COLO668 (cell line): ENCODE data around the gene ZNF319.

Experiments used
- DNase-seq: peaks from one replicate; lab custom pipeline; 2025; ENCODE audit not compliant: unreplicated experiment; lab: John Stamatoyannopoulos, UW

ZNF319 gene

DNA sequence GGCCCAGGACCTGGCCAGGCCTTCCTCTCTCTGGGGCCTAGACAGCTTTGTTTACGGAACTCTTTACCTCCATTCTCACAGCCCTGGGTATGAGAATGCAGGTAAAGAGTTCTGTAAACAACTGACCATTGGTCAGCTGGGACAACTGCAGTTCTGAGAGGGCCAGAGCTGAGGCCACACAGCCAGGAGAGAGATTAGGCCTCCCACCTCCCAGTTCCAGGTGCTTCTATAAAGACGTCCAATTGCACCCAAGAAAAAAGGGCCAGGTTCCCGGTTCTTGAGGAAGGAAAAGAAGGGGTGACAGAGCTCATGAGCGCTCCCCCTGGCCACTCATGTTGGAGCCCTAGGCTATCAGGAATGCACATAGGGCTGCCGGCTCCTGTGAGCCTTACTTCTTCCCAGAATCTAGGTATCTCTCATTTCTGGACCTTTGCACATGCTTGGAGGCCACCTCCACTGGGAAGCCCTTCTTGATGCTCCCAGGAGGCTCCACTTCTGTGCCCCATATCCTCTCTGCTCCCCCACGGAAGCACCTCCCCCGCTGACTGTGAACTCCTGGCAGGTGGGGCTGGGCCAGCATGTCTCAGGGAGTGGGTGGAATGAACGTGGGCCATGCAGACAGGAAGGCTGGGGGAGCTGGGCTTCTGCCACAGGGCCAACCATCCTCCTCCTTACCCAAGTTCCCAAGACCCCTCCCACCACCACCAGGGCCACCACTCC lies 42.6 kb downstream of the ZNF319 start:
- DNase-seq, result no peak

GRCh38 chr16:57956924-57957672 lies 43.4 kb downstream of the ZNF319 start:
- no peak for DNase-seq

- no peak for DNase-seq
Measured at GRCh38 chr16:57956270-57956808, 44.1 kb downstream of the ZNF319 start.

- no peak for DNase-seq
Measured at GRCh38 chr16:57955572-57956188, 44.8 kb downstream of the ZNF319 start.

GRCh38 chr16:57953857-57954256 lies 46.6 kb downstream of the ZNF319 start:
- no peak for DNase-seq

DNA sequence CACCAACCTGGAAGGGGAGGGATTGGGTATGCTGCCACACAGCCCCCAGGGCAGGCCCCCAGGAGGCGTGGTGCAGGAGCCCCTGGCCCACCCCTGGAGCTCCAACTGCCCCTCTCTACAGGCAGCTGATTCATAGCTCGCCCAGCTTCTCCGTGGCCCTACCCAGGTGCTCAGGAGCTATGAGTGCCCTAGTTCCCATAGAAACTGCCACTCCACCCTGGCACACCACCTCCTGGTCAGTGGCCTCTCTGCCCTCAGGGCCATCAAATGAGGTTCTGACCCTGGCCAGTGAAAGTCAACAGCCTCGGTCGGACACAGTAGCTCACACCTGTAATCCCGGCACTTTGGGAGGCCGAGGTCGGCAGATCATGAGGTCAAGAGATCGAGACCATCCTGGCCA lies 47.6 kb downstream of the ZNF319 start:
- DNase-seq, result no peak

DNA sequence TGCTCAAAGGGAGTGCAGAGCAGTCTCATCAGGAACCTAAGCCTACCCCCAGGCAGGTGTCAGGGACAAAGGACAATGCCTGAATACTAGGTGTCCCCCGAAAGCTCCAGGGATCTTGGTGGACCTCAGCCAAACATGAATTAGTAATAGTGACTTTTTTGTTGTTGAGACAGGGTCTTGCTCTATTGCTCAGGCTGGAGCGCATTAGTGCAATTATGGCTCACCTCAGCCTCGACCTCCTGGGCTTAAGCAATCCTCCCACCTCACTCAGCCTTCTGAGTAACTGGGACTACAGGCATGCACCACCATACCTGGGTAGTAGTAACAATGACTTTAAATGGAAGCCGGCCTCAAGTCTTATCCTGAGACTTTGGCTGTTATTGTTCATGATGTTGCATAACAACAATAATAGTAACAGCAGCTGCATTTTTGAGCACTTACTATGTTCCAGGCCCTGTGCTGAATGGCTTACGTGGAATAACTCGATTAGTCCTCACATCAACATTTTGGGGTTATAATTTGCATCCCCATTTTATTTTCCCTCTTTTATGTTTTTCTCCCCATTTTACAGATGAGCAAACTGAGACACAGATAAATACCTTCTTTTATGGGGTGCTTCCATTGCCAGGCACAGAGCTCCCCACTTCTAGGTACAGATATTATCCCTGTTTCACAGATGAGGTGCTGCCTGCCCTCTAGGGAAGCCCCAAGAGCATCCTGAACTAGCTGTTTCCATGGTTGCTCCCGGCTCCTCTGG lies 49.1 kb downstream of the ZNF319 start:
- DNase-seq, result no peak

GRCh38 chr16:57950382-57950781 lies 50.1 kb downstream of the ZNF319 start:
- DNase-seq, result no peak

GRCh38 chr16:57949595-57950238 lies 50.8 kb downstream of the ZNF319 start:
- DNase-seq, result no peak

DNA sequence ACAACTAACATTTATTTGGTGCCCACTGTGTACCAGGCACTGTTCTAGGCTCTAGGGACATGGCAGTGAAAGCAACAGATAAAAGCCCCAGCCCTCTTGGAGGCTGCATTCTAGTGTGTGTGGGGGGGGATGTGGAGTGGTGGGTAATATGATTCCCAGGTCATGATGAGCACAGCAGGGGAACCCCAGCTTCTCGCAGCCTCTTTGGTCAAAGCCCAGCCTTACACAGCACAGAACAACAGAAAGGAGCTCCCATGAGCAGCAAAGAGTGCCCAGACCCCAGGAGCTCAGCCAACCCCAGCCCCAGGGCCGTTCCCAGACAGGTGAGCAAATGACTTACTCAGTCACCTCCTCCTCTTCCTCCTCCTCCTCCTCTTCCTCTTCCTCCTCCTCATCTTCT lies 51.5 kb downstream of the ZNF319 start:
- no peak for DNase-seq

DNA sequence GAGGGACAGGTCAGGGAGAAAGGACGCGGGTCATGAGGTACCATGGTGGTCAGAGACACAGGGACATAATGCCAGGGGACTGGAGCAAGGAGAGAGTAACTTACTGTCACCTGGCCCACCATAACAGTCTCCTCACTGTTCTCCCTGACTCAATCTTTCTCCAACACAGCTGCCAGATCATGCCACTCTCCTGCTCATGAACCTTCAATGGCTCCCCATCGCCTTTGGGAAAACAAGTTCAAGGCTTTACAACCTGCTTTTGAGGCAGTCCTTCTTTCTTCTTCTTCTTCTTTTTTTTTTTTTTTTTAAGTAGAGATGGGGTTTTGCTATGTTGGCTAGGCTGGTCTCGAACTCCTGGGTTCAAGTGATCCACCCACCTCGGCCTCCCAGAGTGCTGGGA lies 52.4 kb downstream of the ZNF319 start:
- no peak for DNase-seq

GRCh38 chr16:57947261-57947660 lies 53.2 kb downstream of the ZNF319 start:
- DNase-seq, result no peak

DNA sequence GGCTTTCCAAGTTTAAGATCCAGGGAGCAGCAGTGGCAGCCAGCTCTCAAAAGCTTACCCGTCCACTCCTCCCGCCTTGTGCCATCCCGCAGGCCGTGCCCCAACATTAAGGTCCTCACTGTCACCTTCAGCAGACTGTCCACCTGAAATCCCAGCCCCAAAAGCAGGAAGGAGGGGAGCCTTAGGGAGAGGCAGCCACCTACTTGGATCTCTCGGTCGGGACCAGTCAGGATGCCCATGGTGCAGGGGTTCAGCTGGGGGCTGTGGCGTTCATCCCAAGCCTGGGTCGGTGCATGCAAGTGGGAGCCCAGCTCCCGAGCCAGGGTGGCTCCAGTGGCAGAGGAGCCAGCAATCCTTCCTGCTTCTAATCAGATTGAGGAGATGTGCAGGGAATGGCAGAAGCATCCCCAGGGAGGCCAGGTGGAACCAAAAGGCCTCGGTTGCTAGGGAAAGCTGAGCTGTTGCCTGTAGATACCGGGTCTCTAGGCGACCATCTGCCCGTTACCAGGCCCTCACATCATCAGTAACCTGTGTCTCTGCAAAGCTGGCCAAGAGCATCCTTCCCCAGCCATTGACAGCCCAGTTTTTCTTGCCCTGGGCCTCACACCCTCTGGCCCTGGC lies 54.2 kb downstream of the ZNF319 start:
- DNase-seq, result peak; percentile 30

DNA sequence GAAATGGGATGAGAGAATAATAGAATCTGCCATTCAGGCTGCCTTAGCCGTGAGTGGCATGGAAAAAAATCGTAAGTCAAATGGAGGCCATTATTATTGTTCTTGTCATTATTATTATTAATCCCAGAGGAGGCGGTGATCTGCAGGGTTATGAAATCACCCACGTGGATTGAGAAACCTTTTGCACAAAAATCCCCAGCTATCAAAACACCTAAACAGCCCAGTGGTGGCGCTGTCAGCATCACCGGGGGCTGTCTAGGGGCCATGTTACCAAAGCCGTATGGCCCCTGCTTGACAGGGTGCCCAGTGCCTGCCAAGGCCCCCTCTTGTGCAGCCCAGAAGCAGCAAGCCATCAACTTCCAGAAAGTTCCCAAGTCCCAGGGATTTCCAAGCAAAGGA lies 54.7 kb downstream of the ZNF319 start:
- no peak for DNase-seq

DNA sequence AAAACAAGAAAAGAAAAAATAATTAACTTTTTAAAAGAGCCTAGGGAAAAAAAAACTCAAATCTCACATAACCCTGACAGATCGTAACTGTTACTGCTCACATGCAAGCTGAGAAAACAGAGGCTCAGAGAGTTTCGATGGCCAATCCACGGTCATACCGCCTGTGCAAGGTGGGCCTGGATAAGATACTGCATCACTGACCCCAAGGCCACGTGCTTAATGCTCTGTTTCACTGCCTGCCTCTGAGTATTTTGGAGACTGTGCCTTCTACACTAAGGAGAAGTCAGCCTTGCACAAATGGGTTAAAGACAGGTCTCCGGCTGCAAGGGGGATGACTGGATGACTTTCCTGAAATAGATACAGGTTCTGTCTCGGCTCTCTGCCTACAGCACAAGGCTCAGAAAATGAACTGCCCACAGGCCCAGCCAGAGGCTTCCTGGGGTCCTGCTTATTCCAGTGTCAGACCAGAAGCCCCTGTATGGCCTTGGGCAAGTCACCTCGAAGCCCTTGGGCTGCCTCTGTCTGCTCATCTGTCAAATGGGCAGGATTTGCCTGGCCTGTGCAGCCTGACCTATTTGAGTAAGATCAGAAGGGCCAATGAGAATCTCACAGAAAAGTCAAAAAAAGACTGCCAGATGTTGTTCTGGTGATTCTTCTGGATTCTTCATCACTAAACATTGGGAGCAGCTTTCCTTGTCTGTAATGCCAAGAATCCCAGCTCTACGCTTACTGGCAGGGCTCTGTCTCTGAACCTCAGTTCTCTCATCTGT lies 55.3 kb downstream of the ZNF319 start:
- no peak for DNase-seq
